A673 (cell line): Measurements from ENCODE around the gene PCNT. TPM values are rescaled to one million over a fixed set of nuclear protein-coding genes. Genes with fewer than 3 reads are reported as not detected.

Source experiments
- BruUV-seq: library from RNA; stranded (reverse); fragments of 400-500 nt; replicated peaks from 2 replicates; lab custom pipeline; 2021; lab: Mats Ljungman, UMichigan
- CTCF ChIA-PET: fragments of 300-600 bp; sonication (Branson Sonifier 250); formaldehyde crosslinking; loops from one replicate; lab custom pipeline; 2022; ENCODE audit warnings: antibody characterized with exemption; lab: Charles Lee
- POLR2A ChIA-PET: fragments of 300-600 bp; sonication (Branson Sonifier 250); formaldehyde crosslinking; loops from one replicate; lab custom pipeline; 2022; ENCODE audit warnings: antibody characterized with exemption; ENCODE audit not compliant: low non-redundant PET; lab: Charles Lee
- DNase-seq: peaks from one replicate; pipeline ENCODE4 v3.0.0-alpha.2; 2015; ENCODE audit warnings: low spot score
- H3K27ac ChIP-seq: fragments of 200-600 bp; sonication (generic); 2 replicates; pipeline ENCODE4 v1.5.1; 2016; ENCODE audit warnings: mixed run types, low read depth, mild to moderate bottlenecking, mixed read lengths, antibody characterized with exemption, low read length; ENCODE audit not compliant: poor library complexity, severe bottlenecking
- H3K27me3 ChIP-seq: fragments of 200-600 bp; sonication (generic); replicated peaks from 2 replicates; pipeline ENCODE4 v1.6.1; 2017; ENCODE audit warnings: mixed run types, low read depth, mild to moderate bottlenecking, mixed read lengths, antibody characterized with exemption, low read length; ENCODE audit not compliant: insufficient read depth, poor library complexity
- H3K36me3 ChIP-seq: fragments of 200-600 bp; sonication (generic); 2 replicates; pipeline ENCODE4 v1.6.1; 2016; ENCODE audit warnings: mixed run types, mild to moderate bottlenecking, mixed read lengths, antibody characterized with exemption, low read length; ENCODE audit not compliant: insufficient read depth, poor library complexity, severe bottlenecking
- H3K4me1 ChIP-seq: fragments of 200-600 bp; sonication (generic); 2 replicates; pipeline ENCODE4 v1.6.1; 2017; ENCODE audit warnings: mixed run types, mild to moderate bottlenecking, mixed read lengths, antibody characterized with exemption, low read length; ENCODE audit not compliant: insufficient read depth, poor library complexity, severe bottlenecking
- H3K4me3 ChIP-seq: fragments of 200-600 bp; sonication (generic); 2 replicates; pipeline ENCODE4 v1.5.1; 2016; ENCODE audit warnings: low read depth, mixed run types, mild to moderate bottlenecking, mixed read lengths, low read length; ENCODE audit not compliant: poor library complexity, severe bottlenecking
- H3K9me3 ChIP-seq: fragments of 200-600 bp; sonication (generic); 2 replicates; pipeline ENCODE4 v1.6.1; 2016; ENCODE audit warnings: mixed run types, low read depth, mild to moderate bottlenecking, mixed read lengths, antibody characterized with exemption, low read length; ENCODE audit not compliant: poor library complexity, severe bottlenecking
- EZH2 ChIP-seq: fragments of 200-600 bp; sonication (generic); IDR thresholded peaks from 2 replicates; pipeline ENCODE4 v1.6.1; 2017; ENCODE audit warnings: borderline replicate concordance, low read depth, mild to moderate bottlenecking, mixed read lengths, antibody characterized with exemption, low read length; ENCODE audit not compliant: poor library complexity, severe bottlenecking
- intact Hi-C: fragments of 100-400 bp; cut with micrococcal nuclease; formaldehyde crosslinking; loops from one replicate; pipeline ENCODE4 v1.10.0; 2022; ENCODE audit not compliant: unreplicated experiment
- total RNA-seq: library from RNA; stranded (reverse); gene quantifications from 2 replicates; pipeline ENCODE4 v1.2.3, GENCODE V29; 2021
- TF ChIP-seq, protein P1 (sequence below): fragments of 300-800, 200-600 bp; sonication (generic); conservative IDR thresholded peaks from 2 replicates; pipeline ENCODE4 v1.5.1; 2017; ENCODE audit warnings: low read depth, mild to moderate bottlenecking, antibody characterized with exemption, low read length, moderate library complexity, mixed read lengths

Gene PCNT
- total RNA-seq, 1 experiment from 2014 or later = 66.4 TPM

DNA sequence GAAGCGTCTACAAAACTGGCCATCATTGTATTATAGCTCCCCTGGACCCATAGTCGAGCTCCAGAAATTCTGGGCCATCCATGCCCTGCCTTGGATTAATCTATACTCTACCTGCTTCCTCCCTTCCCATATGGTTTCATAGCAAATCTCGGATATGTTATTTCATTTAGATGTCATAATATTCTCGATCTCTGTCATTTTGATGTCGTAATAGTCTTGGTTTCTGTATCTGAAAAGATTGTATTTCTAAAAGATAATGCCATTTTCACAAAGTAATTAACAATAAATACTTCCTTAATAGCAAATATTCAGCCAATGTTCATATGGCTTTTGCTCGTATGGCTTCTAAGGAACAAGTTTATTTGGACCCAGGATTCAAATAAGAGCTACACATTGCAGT lies 169.9 kb downstream of the PCNT start:
- no peak for DNase-seq
- TF ChIP-seq EZH2 = no peak
- TF ChIP-seq, protein P1, sequence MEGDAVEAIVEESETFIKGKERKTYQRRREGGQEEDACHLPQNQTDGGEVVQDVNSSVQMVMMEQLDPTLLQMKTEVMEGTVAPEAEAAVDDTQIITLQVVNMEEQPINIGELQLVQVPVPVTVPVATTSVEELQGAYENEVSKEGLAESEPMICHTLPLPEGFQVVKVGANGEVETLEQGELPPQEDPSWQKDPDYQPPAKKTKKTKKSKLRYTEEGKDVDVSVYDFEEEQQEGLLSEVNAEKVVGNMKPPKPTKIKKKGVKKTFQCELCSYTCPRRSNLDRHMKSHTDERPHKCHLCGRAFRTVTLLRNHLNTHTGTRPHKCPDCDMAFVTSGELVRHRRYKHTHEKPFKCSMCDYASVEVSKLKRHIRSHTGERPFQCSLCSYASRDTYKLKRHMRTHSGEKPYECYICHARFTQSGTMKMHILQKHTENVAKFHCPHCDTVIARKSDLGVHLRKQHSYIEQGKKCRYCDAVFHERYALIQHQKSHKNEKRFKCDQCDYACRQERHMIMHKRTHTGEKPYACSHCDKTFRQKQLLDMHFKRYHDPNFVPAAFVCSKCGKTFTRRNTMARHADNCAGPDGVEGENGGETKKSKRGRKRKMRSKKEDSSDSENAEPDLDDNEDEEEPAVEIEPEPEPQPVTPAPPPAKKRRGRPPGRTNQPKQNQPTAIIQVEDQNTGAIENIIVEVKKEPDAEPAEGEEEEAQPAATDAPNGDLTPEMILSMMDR = no peak
- H3K27ac ChIP-seq = no peak overlapping the region
- intact Hi-C loops = no loop called here
- ChIA-PET CTCF (no interaction called here), POLR2A (no interaction called here)
- H3K4me1 ChIP-seq = no peaks in the 10 kb centered on the region
- peaks cover 18% of the 10 kb centered on the region for H3K36me3 ChIP-seq
- no peaks in the 10 kb centered on the region for H3K9me3 ChIP-seq
- no TSS peak for BruUV-seq
- H3K4me3 ChIP-seq = no peak overlapping the region
- H3K27me3 ChIP-seq = no peaks in the 10 kb centered on the region

Other genes with a start within 250 kb of the PCNT start
- gene COL6A2, start 226.0 kb upstream of the PCNT start, total RNA-seq = 15.0 and 29.0 TPM in 2 replicates
- 5.4 and 6.6 TPM in 2 replicates for gene FTCD, start 168.6 kb upstream of the PCNT start, total RNA-seq
- 30.9 and 40.6 TPM in 2 replicates for gene SPATC1L, start 139.7 kb upstream of the PCNT start, total RNA-seq
- 130 and 151 TPM in 2 replicates for gene LSS, start 95.4 kb upstream of the PCNT start, total RNA-seq
- 121 and 125 TPM in 2 replicates for gene MCM3AP, start 38.5 kb upstream of the PCNT start, total RNA-seq
- 18.8 and 24.2 TPM in 2 replicates for gene YBEY, start 37.8 kb upstream of the PCNT start, total RNA-seq
- 41.2 and 51.0 TPM in 2 replicates for gene C21orf58, start 286 bp upstream of the PCNT start, total RNA-seq
- 37.3 and 45.7 TPM in 2 replicates for gene DIP2A, start 134.7 kb downstream of the PCNT start, total RNA-seq